ENCODE measurements around the gene CEP164.

CEP164 gene

GRCh38 chr11:117461396-117462182 lies 133.9 kb downstream of the CEP164 start:
- no peak for DNase-seq (ENCODE audit: low read depth in 3 of 3)

- DNase-seq (ENCODE audit: low read depth in 3 of 3) = no peak
Observed at GRCh38 chr11:117462183-117462863, 134.7 kb downstream of the CEP164 start.

DNA sequence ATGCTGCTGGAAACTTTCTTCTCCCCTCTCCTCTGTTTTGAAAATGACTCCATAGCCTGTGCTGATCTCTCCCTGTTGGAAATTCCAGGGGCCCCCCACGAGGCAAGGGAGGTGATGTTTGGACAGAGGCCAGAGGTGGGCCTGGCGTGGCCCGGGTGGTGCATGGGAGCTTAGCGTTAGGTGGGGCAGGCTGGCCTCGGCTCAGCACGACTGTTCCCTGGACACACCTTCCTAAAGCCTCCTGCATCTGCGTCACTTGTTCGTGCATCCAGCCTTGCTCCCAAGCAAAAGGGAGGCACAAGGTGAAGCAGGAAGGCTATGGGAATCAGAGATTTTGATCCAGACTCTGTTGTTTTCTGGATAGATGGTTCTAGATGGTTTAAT lies 135.2 kb downstream of the CEP164 start:
- DNase-seq (ENCODE audit: low read depth in 3 of 3) = no peak

All from stimulated activated CD4-positive, alpha-beta T cell treated with anti-CD3 and anti-CD28 coated beads, TNF-alpha, amount 100 ng/mL, for 48 hours (primary cell).